Esophagus squamous epithelium (tissue), 5 donors: Measurements from ENCODE around the gene MRPS31. TPM values are rescaled to one million over a fixed set of nuclear protein-coding genes. Genes with fewer than 3 reads are reported as not detected.

Experiments
- DNase-seq: peaks from one replicate; lab custom pipeline; 2025; lab: John Stamatoyannopoulos, UW
- H3K27ac ChIP-seq, 4 donors: fragments of 200-600 bp; sonication (generic); one replicate each; pipeline ENCODE4 v1.5.1; 2016 to 2019; ENCODE audit warnings: mild to moderate bottlenecking in 1 of 4
- H3K27me3 ChIP-seq, 4 donors: fragments of 200-600 bp; sonication (generic); 1 replicate in 3 of 4; 2 replicates in 1 of 4; pipeline versions ENCODE4 v1.5.1 to v1.6.0; 2017 to 2021; ENCODE audit warnings: antibody characterized with exemption in 1 of 4
- H3K36me3 ChIP-seq, 3 donors: fragments of 200-600 bp; sonication (generic); one replicate each; pipeline ENCODE4 v1.5.1; 2016 to 2019
- H3K4me1 ChIP-seq, 3 donors: fragments of 200-600 bp; sonication (generic); one replicate each; pipeline ENCODE4 v1.5.1; 2017 to 2019
- H3K4me3 ChIP-seq, 4 donors: fragments of 200-600 bp; sonication (generic); 1 replicate in 3 of 4; 2 replicates in 1 of 4; pipeline ENCODE4 v1.5.1; 2016 to 2019; ENCODE audit warnings: mild to moderate bottlenecking in 2 of 4, moderate library complexity in 1 of 4
- H3K9me3 ChIP-seq, 3 donors: fragments of 200-600 bp; sonication (generic); one replicate each; pipeline ENCODE4 v1.5.1; 2016 to 2019
- CTCF ChIP-seq, 6 experiments: fragments of 450-650 bp in 4 of 6; fragments of 200-600 bp in 2 of 6; sonication (generic) in 2 of 6; IDR thresholded peaks; one replicate each; pipeline ENCODE4 v1.5.1; 2016 to 2019; ENCODE audit warnings: antibody characterized with exemption in 6 of 6, mild to moderate bottlenecking in 4 of 6, moderate library complexity in 4 of 6
- POLR2A ChIP-seq, 4 donors: fragments of 450-650 bp; IDR thresholded peaks; one replicate each; pipeline ENCODE4 v1.6.1; 2017; ENCODE audit warnings: antibody characterized with exemption in 4 of 4, mild to moderate bottlenecking in 4 of 4, moderate library complexity in 3 of 4
- WGBS, 2 donors: methylation state at CpG; one replicate each; pipeline ENCODE4 v1.1.5; 2018; 5-methylcytosine and 5-hydroxymethylcytosine counted together
- intact Hi-C: fragments of 100-400 bp; cut with DNase I; formaldehyde crosslinking; loops from one replicate; pipeline ENCODE4 v1.15.0; 2022
- total RNA-seq, 4 donors: library from RNA; depleted of rRNA; stranded (reverse); fragments of >200 nt; gene quantifications; one replicate each; pipeline ENCODE4 v1.1.0, GENCODE V29; 2016
- donor health status: DM: yes; HTN: yes; CAD: no.

MRPS31 gene
- total RNA-seq, 4 donors from 2014 or later, result 8.8 to 24.2 (median 18.0) TPM

- Histone ChIP-seq H3K36me3 (peaks cover 0 to 61% (median 0%) of the 10 kb centered on the region in 3 donors), H3K4me1 (peaks cover 0 to 9% (median 8%) of the 10 kb centered on the region in 3 donors), H3K9me3 (no peaks in the 10 kb centered on the region), H3K27me3 (no peaks in the 10 kb centered on the region), H3K4me3 (no peak overlapping the region), H3K27ac (no peak overlapping the region)
- no peak for DNase-seq
- TF ChIP-seq CTCF (IDR thresholded peaks at IDR 0.05) (no peak), POLR2A (IDR thresholded peaks at IDR 0.05) (no peak)
- intact Hi-C loops, result no loop called here
- 58 to 67% methylated on average over 2 to 3 of the region's 3 CpGs for WGBS, 2 donors
Observed at GRCh38 chr13:40764587-40765403, 6.2 kb downstream of the MRPS31 start.

- DNase-seq, result no peak
- TF ChIP-seq POLR2A (IDR thresholded peaks at IDR 0.05), result no peak
- TF ChIP-seq CTCF (IDR thresholded peaks at IDR 0.05), result no peak
- Histone ChIP-seq H3K4me1 (peaks cover 0 to 9% (median 3%) of the 10 kb centered on the region in 3 donors), H3K4me3 (no peak overlapping the region), H3K27me3 (no peaks in the 10 kb centered on the region), H3K36me3 (peaks cover 0 to 79% (median 0%) of the 10 kb centered on the region in 3 donors), H3K27ac (no peak overlapping the region), H3K9me3 (no peaks in the 10 kb centered on the region)
- intact Hi-C loops, result no loop called here
- 80 to 100% methylated on average over 1 of the region's 1 CpG for WGBS, 2 donors
Observed at GRCh38 chr13:40762849-40763248, 8.1 kb downstream of the MRPS31 start.

GRCh38 chr13:40758811-40759210, 12.2 kb downstream of the MRPS31 start:
- Histone ChIP-seq H3K36me3 (peaks cover 0 to 94% (median 3%) of the 10 kb centered on the region in 3 donors), H3K4me1 (no peaks in the 10 kb centered on the region), H3K4me3 (no peak overlapping the region), H3K9me3 (no peaks in the 10 kb centered on the region), H3K27me3 (no peaks in the 10 kb centered on the region), H3K27ac (no peak overlapping the region)
- intact Hi-C loops, result no loop called here
- DNase-seq, result no peak
- WGBS, 2 donors, result 91 to 93% methylated on average over 4 of the region's 4 CpGs
- no peak for TF ChIP-seq POLR2A (IDR thresholded peaks at IDR 0.05)

- peaks cover 0 to 97% (median 8%) of the 10 kb centered on the region in 3 donors for H3K36me3 ChIP-seq
- WGBS, 2 donors, result 47 to 59% methylated on average over 1 of the region's 1 CpG
- no peak overlapping the region for H3K27ac ChIP-seq
- no peak for TF ChIP-seq CTCF (IDR thresholded peaks at IDR 0.05)
- no peak for TF ChIP-seq POLR2A (IDR thresholded peaks at IDR 0.05)
- H3K27me3 ChIP-seq, result no peaks in the 10 kb centered on the region
- H3K4me3 ChIP-seq, result no peak overlapping the region
- intact Hi-C loops, result no loop called here
- no peaks in the 10 kb centered on the region for H3K9me3 ChIP-seq
- DNase-seq, result no peak
- H3K4me1 ChIP-seq, result no peaks in the 10 kb centered on the region
Observed at GRCh38 chr13:40756042-40756441, 14.9 kb downstream of the MRPS31 start.

GRCh38 chr13:40755082-40755700, 15.8 kb downstream of the MRPS31 start:
- WGBS, 2 donors, result 68 to 77% methylated on average over 7 of the region's 7 CpGs
- intact Hi-C loops, result no loop called here

More at GRCh38 chr13:40755082-40755700, 15.8 kb downstream of the MRPS31 start:
- Histone ChIP-seq H3K9me3 (no peaks in the 10 kb centered on the region), H3K36me3 (peaks cover 0 to 94% (median 8%) of the 10 kb centered on the region in 3 donors), H3K27me3 (no peaks in the 10 kb centered on the region), H3K4me3 (no peak overlapping the region), H3K27ac (no peak overlapping the region), H3K4me1 (no peaks in the 10 kb centered on the region)
- TF ChIP-seq CTCF (IDR thresholded peaks at IDR 0.05) (no peak), POLR2A (IDR thresholded peaks at IDR 0.05) (no peak)
- no peak for DNase-seq
